ENCODE results near the gene CTIF.

Gene CTIF

DNA sequence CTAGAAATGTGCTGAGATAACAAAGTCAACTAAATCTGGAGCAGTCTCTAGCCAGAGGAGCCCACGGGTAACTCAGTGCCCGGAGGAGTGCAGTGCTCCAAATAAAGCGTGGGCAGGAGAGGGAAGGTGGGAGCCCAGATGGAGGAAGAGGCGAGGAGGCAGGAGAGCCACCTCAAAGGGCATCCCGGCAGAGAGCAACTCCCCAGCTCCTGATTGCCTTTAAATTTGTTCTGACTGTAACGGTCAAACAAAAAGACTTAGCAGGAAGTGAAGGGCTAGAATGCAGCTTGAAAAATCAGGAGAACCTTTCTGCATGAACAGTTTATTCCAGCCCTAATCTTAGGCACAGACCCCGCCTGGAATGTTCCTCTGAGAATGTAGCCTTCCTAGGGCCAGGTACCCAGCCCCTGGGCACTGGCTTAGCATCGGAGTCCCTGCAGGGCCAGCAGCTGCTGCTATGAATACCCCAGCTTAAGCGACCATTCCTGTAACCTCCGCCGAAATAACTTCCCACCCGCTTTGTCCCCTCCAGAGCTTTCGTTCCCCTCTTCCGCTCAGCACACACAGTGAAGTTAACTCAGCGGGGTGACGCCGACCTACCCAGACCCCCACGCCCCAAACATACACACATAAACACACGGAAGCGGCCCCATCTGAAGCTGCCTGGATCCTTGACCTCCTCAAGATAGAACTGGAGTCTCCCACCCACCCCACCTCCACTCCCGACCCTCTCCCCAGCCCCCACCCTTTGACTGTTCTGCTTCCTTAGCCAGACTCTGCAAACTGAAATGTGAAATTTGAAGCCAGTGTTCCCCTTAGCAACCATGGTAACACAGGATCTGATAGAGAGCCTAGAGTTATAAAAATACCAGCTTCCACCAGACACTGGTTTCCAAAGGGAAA lies 288.7 kb downstream of the CTIF start:
- no peak for DNase-seq (ENCODE audit: low read depth in 1 of 2, low spot score in 1 of 2)

GRCh38 chr18:48828194-48828545 lies 289.3 kb downstream of the CTIF start:
- no peak for DNase-seq (ENCODE audit: low read depth in 1 of 2, low spot score in 1 of 2)

- no peak for DNase-seq (ENCODE audit: low read depth in 1 of 2, low spot score in 1 of 2)
Observed at GRCh38 chr18:48828691-48829442, 290.0 kb downstream of the CTIF start.

DNA sequence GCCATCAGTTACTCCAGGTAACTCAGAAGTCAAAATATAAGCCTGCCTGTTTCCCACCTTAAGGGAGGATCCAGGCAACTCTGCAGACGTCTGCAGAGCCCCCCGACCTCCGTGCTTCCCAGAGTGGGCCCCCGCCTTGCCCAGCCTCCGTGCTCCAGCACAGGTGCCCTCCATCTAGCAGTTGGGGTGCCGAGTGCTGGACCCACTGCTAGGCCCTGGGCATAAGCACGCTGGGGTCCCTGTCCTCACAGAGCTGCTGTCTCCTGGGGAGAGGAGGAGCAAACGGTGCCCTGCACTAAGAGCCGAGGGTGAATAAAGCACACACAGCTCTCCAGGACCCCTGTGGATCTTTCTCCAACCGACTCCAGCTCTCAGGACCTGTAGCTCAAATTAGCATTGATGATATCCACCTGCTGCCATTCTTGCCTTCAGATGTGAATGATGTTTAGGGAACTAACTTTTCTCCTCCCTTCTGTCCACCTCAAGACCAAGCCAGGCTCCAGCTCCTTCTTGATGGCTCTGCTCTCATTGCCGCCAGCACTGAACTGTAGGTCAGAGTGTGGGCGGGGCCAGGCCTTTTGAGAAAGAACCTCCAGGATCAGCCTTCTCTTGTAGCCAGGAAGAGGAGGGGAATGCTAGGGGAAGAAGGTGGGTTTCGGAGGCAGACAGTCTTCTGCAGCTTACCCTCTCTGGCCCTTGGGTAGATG lies 290.8 kb downstream of the CTIF start:
- no peak for DNase-seq (ENCODE audit: low read depth in 1 of 2, low spot score in 1 of 2)

DNA sequence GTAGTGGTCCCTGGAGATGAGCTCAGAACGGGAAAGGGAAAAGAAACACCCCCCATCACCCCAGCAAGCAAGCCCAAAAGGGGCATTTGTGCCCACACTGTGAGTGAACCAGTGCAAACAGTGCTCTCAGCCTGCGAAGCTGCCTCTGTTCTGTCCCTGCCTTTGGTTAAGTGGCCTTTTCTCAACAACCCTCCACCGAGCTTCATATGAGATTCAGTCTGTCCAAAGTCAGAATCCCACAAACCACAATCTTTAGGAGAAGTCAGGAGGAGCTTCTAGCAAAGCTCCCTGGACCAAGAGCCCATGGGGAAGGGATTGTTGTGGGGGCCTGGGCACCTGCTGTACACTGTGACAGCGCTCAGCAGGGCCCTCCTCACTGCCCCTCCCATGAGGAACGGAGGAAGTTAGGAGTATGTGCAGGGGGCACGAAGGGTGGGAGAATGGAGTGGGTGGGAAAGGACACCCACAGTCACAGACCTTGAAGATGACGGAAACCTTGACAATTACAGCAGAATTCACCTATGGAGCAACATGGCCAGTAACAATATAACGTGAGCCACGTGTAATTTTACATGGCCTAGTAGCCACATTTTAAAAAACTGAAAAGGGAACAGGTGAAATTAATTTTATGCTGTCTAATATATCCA lies 292.4 kb downstream of the CTIF start:
- DNase-seq (ENCODE audit: low read depth in 1 of 2, low spot score in 1 of 2), result no peak

GRCh38 chr18:48831802-48832201 lies 293.0 kb downstream of the CTIF start:
- no peak for DNase-seq (ENCODE audit: low read depth in 1 of 2, low spot score in 1 of 2)

- DNase-seq (ENCODE audit: low read depth in 1 of 2, low spot score in 1 of 2), result no peak
Observed at GRCh38 chr18:48832938-48833700, 294.3 kb downstream of the CTIF start.

GRCh38 chr18:48833701-48834412 lies 295.0 kb downstream of the CTIF start:
- peak in 1 of 2 donors; percentile 38 for DNase-seq (ENCODE audit: low read depth in 1 of 2, low spot score in 1 of 2)

- DNase-seq (ENCODE audit: low read depth in 1 of 2, low spot score in 1 of 2), result peak; percentile 54 to 56
Observed at GRCh38 chr18:48834413-48835031, 295.7 kb downstream of the CTIF start.

GRCh38 chr18:48835119-48835518 lies 296.3 kb downstream of the CTIF start:
- no peak for DNase-seq (ENCODE audit: low read depth in 1 of 2, low spot score in 1 of 2)

- DNase-seq (ENCODE audit: low read depth in 1 of 2, low spot score in 1 of 2), result no peak
Observed at GRCh38 chr18:48835745-48836170, 296.9 kb downstream of the CTIF start.

DNA sequence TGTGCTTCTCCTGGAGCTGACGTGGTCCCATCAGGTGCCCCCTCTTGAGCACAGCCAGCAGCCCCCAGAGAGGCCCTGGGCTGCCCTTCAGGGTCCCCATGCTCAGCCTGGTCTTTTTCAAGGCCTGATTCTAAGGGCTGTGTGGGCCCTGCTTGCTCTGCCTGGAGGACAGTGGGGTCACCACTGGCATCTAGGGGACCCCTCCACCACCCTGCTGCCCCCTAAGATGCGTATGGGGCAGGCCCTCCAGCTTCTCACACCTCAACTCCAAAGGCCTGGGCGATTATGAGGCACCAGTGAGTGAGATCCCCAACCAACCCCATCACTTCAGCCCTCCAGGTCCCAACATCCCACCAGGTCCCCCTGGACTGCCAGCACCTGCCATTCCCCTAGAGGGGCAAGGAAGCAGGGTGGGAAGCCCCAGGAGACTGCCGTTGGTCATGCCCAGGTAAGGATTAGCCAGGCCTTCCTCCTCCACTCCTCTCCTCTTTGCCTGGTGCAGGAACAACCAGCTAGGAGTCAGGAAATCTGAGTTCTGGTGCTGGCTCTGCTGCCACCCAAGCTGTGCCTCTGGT lies 297.5 kb downstream of the CTIF start:
- DNase-seq (ENCODE audit: low read depth in 1 of 2, low spot score in 1 of 2), result no peak

- no peak for DNase-seq (ENCODE audit: low read depth in 1 of 2, low spot score in 1 of 2)
Observed at GRCh38 chr18:48836806-48837615, 298.2 kb downstream of the CTIF start.

DNA sequence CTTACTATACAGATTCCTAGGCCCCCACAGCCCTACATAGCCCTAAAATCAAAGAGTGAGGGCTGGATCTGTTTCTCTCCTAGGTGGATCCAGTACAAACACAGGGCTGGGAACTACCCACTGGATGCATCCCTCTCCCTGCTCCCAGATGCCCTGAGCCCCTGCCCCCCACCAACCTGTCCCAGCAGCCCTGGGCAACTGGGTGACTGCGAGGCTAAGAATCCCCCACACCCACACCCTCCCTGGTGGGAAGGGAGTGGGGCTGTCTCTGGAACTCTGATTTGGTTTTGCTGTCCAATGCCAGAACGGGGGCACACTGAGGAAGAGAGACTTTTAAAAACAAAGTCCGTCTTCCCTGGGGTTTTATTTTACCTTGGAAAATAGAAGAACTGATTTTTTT lies 298.8 kb downstream of the CTIF start:
- no peak for DNase-seq (ENCODE audit: low read depth in 1 of 2, low spot score in 1 of 2)

- no peak for DNase-seq (ENCODE audit: low read depth in 1 of 2, low spot score in 1 of 2)
Observed at GRCh38 chr18:48838166-48838775, 299.4 kb downstream of the CTIF start.

- no peak for DNase-seq (ENCODE audit: low read depth in 1 of 2, low spot score in 1 of 2)
Observed at GRCh38 chr18:48838921-48839818, 300.3 kb downstream of the CTIF start.
